ENCODE measurements around the gene DNAJB2. TPM values are rescaled to one million over a fixed set of nuclear protein-coding genes. Genes with fewer than 3 reads are reported as not detected.

Gene DNAJB2
- total RNA-seq, 2 donors from 2014 or later = 155 to 163 TPM

DNA sequence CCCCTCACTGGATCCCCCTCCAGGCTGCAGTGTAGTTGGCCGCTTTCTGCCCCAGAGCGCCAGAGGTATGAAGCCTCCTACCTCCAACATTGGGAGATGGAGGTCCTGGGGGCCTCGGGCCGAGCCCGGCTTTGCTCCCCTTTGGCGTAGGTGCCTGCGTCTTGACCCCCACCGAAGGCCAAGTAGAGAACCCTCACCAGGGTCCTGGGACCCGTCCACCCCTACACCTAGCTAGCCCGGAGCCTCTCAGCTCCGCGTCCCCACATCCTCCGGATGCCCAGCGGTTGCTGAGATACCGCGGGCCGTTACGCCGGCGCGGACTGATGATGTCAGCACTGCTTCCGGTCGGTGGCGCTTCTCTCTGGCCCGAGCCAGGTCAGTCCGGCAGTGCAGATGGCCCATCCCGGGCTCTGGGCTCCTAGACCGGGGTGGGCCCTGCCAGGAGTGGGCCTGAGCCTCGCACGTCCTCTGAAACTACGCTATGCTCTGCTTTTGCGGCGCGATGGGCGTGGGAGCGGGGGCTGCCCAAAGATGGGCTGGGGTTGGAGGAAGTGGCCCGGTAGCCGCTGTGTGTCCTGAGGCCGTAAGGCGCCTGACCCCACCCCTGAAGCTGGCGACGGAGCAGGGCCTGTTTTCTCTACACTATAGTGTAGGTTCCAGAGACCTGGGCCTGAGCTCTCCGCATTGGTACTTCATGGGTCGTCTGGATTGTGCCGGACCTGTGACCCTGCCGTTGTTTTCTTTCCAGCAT is 33.8 kb upstream of the DNAJB2 start, which contains the start of the genes GLB1L and STK16:
TSS of gene GLB1L (minus strand) at position 297 of the 751 bp plus-strand sequence. CDS start 1,871 bp downstream, outside the sequence.
TSS of gene STK16 (plus strand) at position 332 of the 751 bp plus-strand sequence. CDS start 521 bp downstream, outside the sequence.
- WGBS = under 1% methylated on average over 27 of the region's 46 CpGs
- H3K36me3 ChIP-seq = no peaks in the 10 kb centered on the region
- peak within 1 kb of the TSS; percentile 90 to 94 for H3K27ac ChIP-seq
- H3K4me3 ChIP-seq = peak within 1 kb of the TSS; percentile 74 to 77
- no peaks in the 10 kb centered on the region for H3K27me3 ChIP-seq (replicated peaks; ENCODE audit: insufficient read depth)
- TF ChIP-seq CTCF (IDR thresholded peaks at IDR 0.05) (peak in 2 of 4 experiments; percentile 10 to 33), POLR2AphosphoS5 (IDR thresholded peaks at IDR 0.05) (peak; percentile 99), POLR2A (IDR thresholded peaks at IDR 0.05) (peak; percentile 78)
- peaks cover 20% of the 10 kb centered on the region for H3K4me1 ChIP-seq (replicated peaks)
- intact Hi-C loops (cut with DNase I) = no loop called here
- DNase-seq (ENCODE audit: low spot score) = peak; percentile 88
- H3K9me3 ChIP-seq = no peaks in the 10 kb centered on the region

GRCh38 chr2:219245899-219246230 is 33.3 kb upstream of the DNAJB2 start:
- H3K36me3 ChIP-seq = no peaks in the 10 kb centered on the region
- no peaks in the 10 kb centered on the region for H3K9me3 ChIP-seq
- TF ChIP-seq POLR2AphosphoS5 (IDR thresholded peaks at IDR 0.05) (no peak), CTCF (IDR thresholded peaks at IDR 0.05) (no peak), POLR2A (IDR thresholded peaks at IDR 0.05) (no peak)
- H3K4me3 ChIP-seq = peak overlapping the region; percentile 74 to 77
- no peaks in the 10 kb centered on the region for H3K27me3 ChIP-seq (replicated peaks; ENCODE audit: insufficient read depth)
- peak overlapping the region; percentile 90 to 94 for H3K27ac ChIP-seq
- intact Hi-C loops (cut with DNase I) = no loop called here
- WGBS = 10% methylated on average over 10 of the region's 10 CpGs
- peaks cover 24% of the 10 kb centered on the region for H3K4me1 ChIP-seq (replicated peaks)
- no peak for DNase-seq (ENCODE audit: low spot score)

GRCh38 chr2:219246559-219246958 is 32.6 kb upstream of the DNAJB2 start:
- intact Hi-C loops (cut with DNase I) = no loop called here
- Histone ChIP-seq H3K36me3 (no peaks in the 10 kb centered on the region), H3K27me3 (replicated peaks; ENCODE audit: insufficient read depth) (no peaks in the 10 kb centered on the region), H3K4me1 (replicated peaks) (peaks cover 24% of the 10 kb centered on the region), H3K27ac (peak overlapping the region; percentile 90 to 94), H3K4me3 (no peak overlapping the region), H3K9me3 (no peaks in the 10 kb centered on the region)
- TF ChIP-seq POLR2A (IDR thresholded peaks at IDR 0.05) (no peak), CTCF (IDR thresholded peaks at IDR 0.05) (no peak), POLR2AphosphoS5 (IDR thresholded peaks at IDR 0.05) (no peak)
- 92% methylated on average over 10 of the region's 10 CpGs for WGBS
- no peak for DNase-seq (ENCODE audit: low spot score)

GRCh38 chr2:219247678-219248642 is 31.2 kb upstream of the DNAJB2 start:
- intact Hi-C loops (cut with DNase I) = no loop called here
- Histone ChIP-seq H3K36me3 (no peaks in the 10 kb centered on the region), H3K27me3 (replicated peaks; ENCODE audit: insufficient read depth) (no peaks in the 10 kb centered on the region), H3K27ac (peak overlapping the region; percentile 86 to 94), H3K4me3 (no peak overlapping the region), H3K9me3 (no peaks in the 10 kb centered on the region), H3K4me1 (replicated peaks) (peaks cover 29% of the 10 kb centered on the region)
- no peak for DNase-seq (ENCODE audit: low spot score)
- TF ChIP-seq CTCF (IDR thresholded peaks at IDR 0.05) (no peak), POLR2A (IDR thresholded peaks at IDR 0.05) (no peak), POLR2AphosphoS5 (IDR thresholded peaks at IDR 0.05) (no peak)
- WGBS = 86% methylated on average over 17 of the region's 17 CpGs

Data from prostate gland (tissue), 2 donors.